GM18858 (cell line): ENCODE measurements around the gene FAM107B.
"Not testable (repeated sequence)": the region's sequence is repeated elsewhere in the genome, so short reads cannot be mapped to it uniquely, and the experiment has no call there.

ENCODE experiments used
- ATAC-seq: cut with Tn5 transposase; IDR thresholded peaks from one replicate; pipeline ENCODE4 v1.9.1; 2021; ENCODE audit not compliant: unreplicated experiment

FAM107B gene

GRCh38 chr10:14639637-14640036 lies 135.1 kb downstream of the FAM107B start:
- no peak for ATAC-seq

GRCh38 chr10:14635043-14635710 lies 139.5 kb downstream of the FAM107B start:
- no peak for ATAC-seq

GRCh38 chr10:14634572-14634971 lies 140.1 kb downstream of the FAM107B start:
- not testable (repeated sequence) for ATAC-seq

DNA sequence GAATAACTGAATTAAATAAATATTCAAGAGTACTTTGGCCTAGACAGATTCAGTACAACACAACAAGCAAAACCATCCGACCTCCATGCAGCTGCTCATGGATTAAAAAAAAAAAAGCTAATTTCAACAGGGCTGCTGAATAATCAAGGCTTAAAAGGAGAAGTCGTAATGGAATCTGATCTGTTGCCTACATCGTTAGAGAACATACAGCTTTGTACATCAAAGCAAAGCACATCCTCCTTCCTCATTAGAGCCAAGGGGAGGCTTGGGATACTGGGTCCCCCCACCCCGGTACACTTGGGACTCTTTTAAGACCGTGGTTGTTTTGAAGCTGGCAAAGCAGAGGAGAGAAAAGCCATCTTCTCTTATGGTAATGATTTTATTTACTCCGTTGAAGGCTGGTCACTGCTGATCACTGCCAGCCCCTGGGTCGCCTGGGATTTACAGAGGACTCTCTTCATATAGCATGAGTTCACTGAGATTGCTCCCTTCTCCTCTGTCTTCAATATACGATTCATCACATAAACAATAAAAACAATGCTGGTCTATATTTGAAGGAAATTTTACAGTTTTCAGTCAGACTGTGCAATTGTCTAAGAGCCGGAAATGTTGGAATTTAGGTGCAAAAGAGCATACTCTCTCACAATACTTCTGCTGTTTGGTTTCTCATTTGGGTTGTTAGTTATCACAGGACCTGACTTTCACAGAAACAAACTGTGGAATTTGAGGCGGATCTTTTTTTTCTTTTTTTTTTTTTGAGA lies 148.8 kb downstream of the FAM107B start:
- ATAC-seq, result no peak

DNA sequence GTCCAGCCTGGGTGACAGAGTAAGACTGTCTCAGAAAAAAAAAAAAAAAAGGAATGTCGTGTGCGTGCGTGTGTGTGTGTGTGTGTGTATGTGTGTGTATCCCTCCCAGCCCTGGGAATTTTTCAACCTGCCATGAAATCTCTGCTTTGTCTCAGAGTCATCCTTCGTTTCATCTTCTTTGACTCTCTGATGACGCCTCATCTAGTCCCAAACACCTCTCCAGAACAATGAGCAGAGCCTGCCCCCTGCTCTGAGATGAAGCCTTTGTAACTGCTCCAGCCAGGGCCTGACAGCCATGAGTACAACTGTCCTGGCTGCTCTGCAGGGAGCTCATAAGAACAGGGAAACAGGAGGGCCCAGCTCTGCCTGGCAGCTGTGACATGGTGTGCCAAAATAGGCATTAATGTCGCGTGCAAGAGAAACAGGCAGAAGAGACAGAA lies 149.5 kb downstream of the FAM107B start:
- ATAC-seq, result no peak

DNA sequence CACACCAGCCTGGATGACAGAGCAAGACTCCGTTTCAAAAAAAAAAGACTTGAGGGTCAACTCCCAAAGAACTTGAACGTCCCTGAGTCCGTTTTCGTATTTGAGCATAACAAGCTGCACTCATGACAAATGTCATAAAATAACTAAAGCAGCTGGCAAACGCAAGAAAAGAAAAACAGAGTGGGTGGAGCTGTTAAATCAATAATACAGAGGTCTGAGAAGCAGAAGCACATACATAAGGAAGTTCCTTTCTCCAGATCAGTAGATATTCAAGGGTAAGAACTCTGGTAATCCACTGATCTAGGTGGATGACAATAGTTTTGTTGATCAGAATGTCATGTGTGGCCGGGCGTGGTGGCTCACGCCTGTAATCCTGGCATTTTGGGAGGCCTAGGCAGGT lies 150.1 kb downstream of the FAM107B start:
- no peak for ATAC-seq

DNA sequence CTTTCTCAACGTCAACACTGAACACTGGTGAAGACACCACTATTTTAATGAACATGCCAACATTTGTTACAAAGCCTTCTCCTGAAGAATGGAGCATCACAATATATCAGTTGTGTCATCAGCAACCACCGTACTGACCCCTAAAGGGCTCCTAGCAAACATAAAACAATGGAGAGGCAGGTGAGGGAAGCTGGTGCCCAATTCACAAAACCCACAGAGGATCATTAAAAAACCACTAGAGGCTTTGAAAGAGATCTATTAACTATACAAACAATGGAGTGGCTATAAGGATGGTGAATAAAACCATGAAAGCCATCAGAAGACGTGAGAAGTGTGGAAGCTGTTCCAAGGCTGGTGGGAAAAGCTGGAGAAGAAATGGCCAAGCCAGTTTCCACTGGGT lies 150.8 kb downstream of the FAM107B start:
- no peak for ATAC-seq

GRCh38 chr10:14621037-14621436 lies 153.7 kb downstream of the FAM107B start:
- no peak for ATAC-seq

DNA sequence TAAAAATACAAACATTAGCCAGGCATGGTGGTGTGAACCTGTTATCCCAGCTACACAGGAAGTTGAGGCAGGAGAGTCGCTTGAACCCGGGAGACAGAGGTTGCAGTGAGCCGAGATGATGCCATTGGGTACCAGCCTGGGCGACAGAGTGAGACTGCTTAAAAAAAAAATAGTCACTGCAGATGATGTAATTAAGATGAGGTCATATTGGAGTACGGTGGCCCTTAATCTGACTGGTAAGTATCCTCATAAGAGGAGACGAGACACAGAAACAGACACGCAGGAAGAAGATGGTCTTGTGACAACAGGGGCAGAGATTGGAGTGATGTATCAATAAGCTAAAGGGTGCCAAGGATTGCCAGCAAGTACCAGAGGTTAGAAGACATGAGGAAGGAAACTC lies 156.0 kb downstream of the FAM107B start:
- ATAC-seq, result no peak

DNA sequence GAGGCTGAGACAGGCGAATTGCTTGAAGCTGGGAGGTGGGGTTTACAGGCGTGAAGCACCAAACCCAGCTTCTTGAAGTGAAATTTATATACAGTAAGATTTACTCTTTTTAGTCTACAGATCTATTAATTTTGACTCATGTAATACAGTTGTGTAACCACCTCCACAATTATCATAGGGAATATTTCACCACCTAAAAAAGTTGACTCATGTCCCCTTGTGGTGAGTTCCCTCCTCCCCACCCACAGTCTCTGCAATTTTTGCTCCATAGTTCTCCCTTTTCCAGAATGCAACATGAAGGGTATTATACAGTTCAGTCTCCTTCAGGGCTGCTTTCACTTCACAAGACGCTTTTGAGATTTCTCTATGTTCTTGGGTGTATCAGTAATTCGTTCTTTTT lies 156.8 kb downstream of the FAM107B start:
- ATAC-seq, result no peak

GRCh38 chr10:14616955-14617730 lies 157.6 kb downstream of the FAM107B start:
- ATAC-seq, result no peak

GRCh38 chr10:14616465-14616864 lies 158.2 kb downstream of the FAM107B start:
- ATAC-seq, result no peak

DNA sequence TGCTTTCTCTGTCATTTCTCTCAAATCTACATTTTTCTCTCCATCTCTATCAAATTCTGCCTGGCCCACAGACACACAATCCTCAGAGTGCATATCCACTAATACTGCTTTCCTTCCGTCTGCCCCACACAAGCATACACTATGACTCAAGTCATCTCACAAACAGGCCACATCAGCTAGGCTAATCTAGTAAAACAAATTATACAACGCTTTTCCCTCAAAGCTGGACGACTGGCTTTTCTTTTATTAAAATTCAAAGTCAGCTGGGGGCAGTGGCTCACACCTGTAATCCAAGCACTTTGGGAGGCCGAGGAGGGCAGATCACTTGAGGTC lies 161.1 kb downstream of the FAM107B start:
- ATAC-seq, result no peak

- ATAC-seq, result no peak
Measured at GRCh38 chr10:14612873-14613587, 161.7 kb downstream of the FAM107B start.

- no peak for ATAC-seq
Measured at GRCh38 chr10:14611968-14612693, 162.6 kb downstream of the FAM107B start.

- ATAC-seq, result no peak
Measured at GRCh38 chr10:14609178-14609577, 165.5 kb downstream of the FAM107B start.

- peak; percentile 35 for ATAC-seq
Measured at GRCh38 chr10:14608381-14609001, 166.2 kb downstream of the FAM107B start.

DNA sequence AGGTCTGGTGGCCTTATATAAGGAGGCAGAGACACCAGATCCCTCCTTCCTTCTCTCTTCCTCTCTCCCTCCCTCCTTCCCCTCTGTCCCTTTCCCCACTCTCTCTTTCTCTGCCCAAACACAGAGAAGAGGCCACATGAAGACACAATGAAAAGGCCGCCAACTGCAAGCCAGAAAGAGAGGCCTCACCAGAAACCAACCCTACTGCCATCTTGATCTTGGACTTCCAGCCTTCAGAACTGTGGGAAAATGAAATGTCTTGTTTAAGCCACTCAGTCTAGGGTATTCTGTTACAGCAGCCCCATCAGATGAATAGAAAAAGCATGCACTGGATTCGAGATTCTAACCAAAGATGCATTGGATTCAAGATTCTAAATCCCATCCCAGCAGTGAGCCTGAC lies 168.1 kb downstream of the FAM107B start:
- no peak for ATAC-seq

DNA sequence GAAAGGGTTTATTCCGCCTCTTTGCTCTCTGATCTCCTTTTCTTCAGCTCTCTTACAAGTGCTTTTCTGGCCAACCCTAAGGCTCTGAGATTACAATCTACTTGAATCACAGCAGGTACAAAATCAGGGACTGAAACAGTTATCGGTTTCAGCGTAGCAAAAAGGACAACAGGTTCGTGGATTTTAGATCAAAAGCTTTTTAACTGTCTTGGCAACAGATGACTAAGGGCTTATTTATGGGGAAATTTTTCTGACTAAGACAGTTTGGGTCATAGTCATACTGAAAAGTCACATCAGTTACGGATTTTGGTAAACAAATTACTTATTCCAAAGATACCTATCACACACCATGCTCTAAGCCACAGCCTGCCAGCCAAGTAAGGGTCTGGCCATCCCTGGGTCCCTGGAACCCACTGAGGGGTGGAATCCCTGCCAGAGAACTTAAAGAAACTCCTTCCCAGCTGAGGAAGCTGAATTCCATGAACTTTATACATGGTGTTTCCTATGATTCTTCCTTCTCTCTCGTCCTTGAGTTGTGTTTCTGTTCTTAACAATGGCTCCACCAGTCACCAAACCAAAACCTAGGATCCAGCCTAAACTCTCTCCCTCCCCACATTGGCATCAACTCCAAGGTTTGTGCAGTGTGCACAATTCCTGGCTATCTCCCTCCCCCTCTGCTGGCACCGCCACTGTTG lies 169.3 kb downstream of the FAM107B start:
- peak; percentile 52 for ATAC-seq
